ENCODE data around the gene RBFA.
"Not testable (repeated sequence)": the region's sequence is repeated elsewhere in the genome, so short reads cannot be mapped to it uniquely, and the experiment has no call there.

Gene RBFA

DNA sequence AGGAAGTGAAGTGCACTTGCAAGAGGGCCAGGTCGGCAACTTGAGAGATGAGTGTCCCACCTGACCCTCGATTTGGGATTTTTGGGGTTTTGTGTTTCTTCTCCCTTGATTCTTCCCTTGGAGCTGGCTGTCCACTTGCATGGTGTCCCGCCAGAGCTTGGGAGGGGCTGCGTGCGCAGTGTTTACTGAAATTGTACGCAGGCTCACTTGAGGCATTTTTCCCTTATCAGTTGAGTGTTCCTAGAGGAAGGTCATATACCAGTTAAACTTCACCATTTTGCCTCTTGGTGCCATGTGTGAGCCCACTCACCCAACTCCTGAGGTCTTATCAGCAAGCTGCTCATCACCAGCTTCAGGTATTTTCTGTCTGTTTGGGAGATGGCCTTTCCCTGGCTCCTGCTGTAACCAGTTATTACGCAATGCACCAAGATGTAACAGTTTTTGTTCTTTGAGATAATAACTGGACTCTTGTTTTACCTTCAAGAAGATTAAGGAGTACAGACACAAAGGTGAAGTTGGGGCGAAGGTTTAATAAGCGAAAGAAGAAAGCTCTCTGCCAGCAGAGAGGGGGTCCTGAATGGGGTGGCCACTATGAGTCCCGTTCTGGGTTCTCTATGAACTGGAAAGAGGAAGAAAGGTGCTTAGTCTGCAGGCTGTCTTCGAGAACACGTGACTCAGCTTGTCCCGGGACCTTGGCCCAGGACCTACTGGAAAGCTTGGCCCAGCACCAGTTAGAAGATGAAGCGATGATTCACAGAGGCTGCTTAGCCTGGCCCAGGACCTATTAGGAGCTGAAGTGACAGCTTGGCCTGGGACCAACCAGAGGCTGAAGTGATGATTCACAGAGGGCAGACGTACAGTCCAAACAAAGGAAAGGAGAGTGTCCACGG lies 24.3 kb upstream of the RBFA start:
- Histone ChIP-seq H2AFZ (ENCODE audit: low read depth, low read length) (no peak overlapping the region), H3K27me3 (ENCODE audit: insufficient read depth, low read length) (no peaks in the 10 kb centered on the region), H3K9me3 (ENCODE audit: low read length) (peaks cover 23% of the 10 kb centered on the region), H3K4me3 (ENCODE audit: low read length) (no peak overlapping the region), H3K36me3 (ENCODE audit: insufficient read depth, low read length) (no peaks in the 10 kb centered on the region), H3K4me1 (ENCODE audit: insufficient read depth, low read length) (peaks cover 4% of the 10 kb centered on the region)

DNA sequence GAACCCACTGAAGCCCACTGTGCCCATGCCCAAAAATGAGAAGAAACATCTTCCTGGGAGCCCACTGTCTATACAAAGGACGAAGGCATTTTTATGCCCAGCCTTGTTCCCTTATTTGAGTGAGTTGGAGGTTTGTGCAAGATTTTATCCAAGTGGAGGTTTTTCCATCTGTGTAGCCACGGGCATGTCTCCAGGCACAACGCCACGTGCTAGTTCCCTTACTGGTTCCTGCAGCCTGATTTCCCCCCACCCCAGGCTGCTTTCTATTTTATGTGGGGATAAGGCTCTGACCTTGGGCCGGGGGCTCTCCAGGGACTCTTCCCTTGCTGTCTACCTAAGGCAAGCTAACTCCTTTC lies 23.7 kb upstream of the RBFA start:
- Histone ChIP-seq H3K4me3 (ENCODE audit: low read length) (no peak overlapping the region), H3K27me3 (ENCODE audit: insufficient read depth, low read length) (no peaks in the 10 kb centered on the region), H3K9me3 (ENCODE audit: low read length) (peaks cover 23% of the 10 kb centered on the region), H3K4me1 (ENCODE audit: insufficient read depth, low read length) (peaks cover 4% of the 10 kb centered on the region), H2AFZ (ENCODE audit: low read depth, low read length) (no peak overlapping the region), H3K36me3 (ENCODE audit: insufficient read depth, low read length) (no peaks in the 10 kb centered on the region)

DNA sequence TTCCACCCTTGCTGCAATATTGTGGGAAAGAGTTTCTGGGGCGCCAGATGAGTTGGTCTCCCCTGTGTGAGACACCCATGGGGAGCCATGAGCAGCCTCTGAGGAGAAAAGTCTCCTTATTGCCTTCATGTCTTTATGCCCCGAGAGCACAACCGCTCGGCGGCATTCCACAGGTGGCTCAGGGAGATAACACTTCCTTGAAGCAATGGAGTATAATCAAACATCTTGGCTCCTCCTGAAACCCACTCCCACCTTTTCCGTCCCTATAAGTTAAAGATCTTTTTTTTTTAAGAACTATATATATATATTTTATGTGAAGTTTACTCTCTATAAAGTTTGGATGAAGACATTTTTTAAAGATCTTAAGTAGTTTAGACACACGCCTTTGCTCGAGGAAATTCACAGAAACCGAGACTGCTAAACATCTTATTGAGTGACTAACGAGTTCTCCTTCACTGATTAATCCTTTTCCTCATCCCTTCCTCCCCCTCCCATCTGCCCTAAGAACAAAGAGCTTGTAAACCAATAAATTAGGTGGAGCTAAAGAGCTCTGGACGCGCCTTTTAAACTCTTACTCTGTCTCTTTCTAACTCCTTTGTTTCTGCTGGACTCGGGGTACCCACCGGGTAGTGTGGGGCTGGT lies 22.6 kb upstream of the RBFA start:
- H3K4me3 ChIP-seq (ENCODE audit: low read length); H3K4me1 ChIP-seq (ENCODE audit: insufficient read depth, low read length); H3K27me3 ChIP-seq (ENCODE audit: insufficient read depth, low read length); H3K36me3 ChIP-seq (ENCODE audit: insufficient read depth, low read length); H2AFZ ChIP-seq (ENCODE audit: low read depth, low read length): not testable (repeated sequence)
- peaks cover 23% of the 10 kb centered on the region for H3K9me3 ChIP-seq (ENCODE audit: low read length)

DNA sequence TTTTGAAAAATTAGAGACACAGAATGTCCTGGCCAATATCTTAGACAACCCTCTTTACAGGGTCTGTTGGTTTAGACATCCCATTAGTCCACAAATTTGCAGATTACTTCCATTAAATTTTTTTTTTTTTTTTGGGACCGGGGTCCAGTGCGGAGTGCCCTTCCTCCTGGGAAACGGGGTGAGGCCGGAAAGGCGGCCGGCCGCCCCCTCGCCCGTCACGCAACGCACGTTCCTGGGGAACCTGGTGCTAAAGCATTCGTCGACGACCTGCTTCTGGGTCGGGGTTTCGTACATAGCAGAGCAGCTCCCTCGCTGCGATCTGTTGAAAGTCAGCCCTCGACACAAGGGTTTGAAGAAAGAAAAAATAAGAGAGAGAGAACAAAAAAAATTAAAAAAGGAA lies 21.5 kb upstream of the RBFA start:
- Histone ChIP-seq H2AFZ (ENCODE audit: low read depth, low read length) (no peak overlapping the region), H3K27me3 (ENCODE audit: insufficient read depth, low read length) (no peaks in the 10 kb centered on the region), H3K4me3 (ENCODE audit: low read length) (no peak overlapping the region), H3K4me1 (ENCODE audit: insufficient read depth, low read length) (no peaks in the 10 kb centered on the region), H3K9me3 (ENCODE audit: low read length) (peaks cover 23% of the 10 kb centered on the region), H3K36me3 (ENCODE audit: insufficient read depth, low read length) (no peaks in the 10 kb centered on the region)

DNA sequence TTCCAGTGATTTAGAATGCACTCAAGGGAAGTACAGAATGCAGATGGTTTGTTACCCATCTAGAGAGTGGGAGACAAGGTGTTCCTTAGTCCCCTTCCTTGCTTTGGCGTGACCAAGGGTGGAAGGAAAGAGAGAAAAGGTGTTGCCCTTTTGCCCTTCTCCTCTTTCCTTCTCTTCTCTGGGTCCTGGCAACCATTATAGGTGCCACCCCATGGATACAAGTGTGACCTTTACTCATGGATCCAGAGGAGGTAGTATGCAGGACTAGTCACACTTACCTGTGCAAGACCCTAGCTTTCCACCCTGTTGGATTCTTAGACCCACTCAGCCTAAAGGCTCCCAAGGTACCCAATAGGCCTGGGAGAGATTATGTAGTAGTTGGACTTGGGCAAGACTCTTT lies 11.6 kb upstream of the RBFA start:
- no peak overlapping the region for H3K4me3 ChIP-seq (ENCODE audit: low read length)
- H2AFZ ChIP-seq (ENCODE audit: low read depth, low read length), result no peak overlapping the region
- H3K4me1 ChIP-seq (ENCODE audit: insufficient read depth, low read length), result no peaks in the 10 kb centered on the region
- H3K27me3 ChIP-seq (ENCODE audit: insufficient read depth, low read length), result no peaks in the 10 kb centered on the region
- no peaks in the 10 kb centered on the region for H3K36me3 ChIP-seq (ENCODE audit: insufficient read depth, low read length)
- H3K9me3 ChIP-seq (ENCODE audit: low read length), result peaks cover 36% of the 10 kb centered on the region

DNA sequence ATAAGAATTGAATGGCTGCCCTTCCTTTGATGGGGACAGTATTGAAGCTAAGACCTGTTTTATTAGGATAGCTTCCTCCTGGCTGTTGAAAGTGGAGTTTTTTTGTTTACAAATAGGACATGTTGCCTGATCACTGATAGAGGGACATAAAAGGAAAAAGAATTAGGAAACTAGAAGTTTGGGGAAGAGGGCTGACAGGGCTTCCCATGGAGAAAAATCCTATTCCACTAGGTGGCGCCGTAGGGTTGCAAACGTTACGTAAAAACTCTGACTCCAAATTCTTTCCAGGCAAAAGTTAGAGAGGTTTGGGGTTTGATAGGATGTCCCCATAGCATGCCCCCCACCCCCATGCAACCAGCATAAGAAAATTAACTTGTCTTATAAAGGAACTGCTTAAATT lies 11.1 kb upstream of the RBFA start:
- Histone ChIP-seq H3K36me3 (ENCODE audit: insufficient read depth, low read length) (no peaks in the 10 kb centered on the region), H3K4me1 (ENCODE audit: insufficient read depth, low read length) (no peaks in the 10 kb centered on the region), H3K27me3 (ENCODE audit: insufficient read depth, low read length) (no peaks in the 10 kb centered on the region), H3K4me3 (ENCODE audit: low read length) (no peak overlapping the region), H3K9me3 (ENCODE audit: low read length) (peaks cover 36% of the 10 kb centered on the region), H2AFZ (ENCODE audit: low read depth, low read length) (no peak overlapping the region)

DNA sequence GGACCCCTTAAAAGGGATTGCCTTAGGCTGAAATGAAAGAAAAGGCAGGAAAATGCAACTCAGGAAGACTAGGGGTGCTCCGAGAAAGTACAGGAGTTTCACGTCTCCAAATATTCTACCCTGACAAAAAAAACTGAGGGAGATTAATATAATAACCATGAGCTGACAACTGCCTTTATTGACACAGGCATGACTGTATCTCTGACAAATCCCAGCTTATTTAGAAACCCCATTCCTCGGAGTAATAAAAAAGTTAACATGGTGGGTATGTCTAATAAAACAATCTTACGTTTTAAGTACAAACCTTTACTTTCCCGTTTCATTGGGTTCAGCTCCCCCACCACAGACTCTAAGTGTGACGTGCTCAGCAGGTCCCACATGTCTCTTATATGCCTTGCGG lies 7.9 kb upstream of the RBFA start:
- H3K36me3 ChIP-seq (ENCODE audit: insufficient read depth, low read length), result no peaks in the 10 kb centered on the region
- no peaks in the 10 kb centered on the region for H3K27me3 ChIP-seq (ENCODE audit: insufficient read depth, low read length)
- H2AFZ ChIP-seq (ENCODE audit: low read depth, low read length), result no peak overlapping the region
- peaks cover 34% of the 10 kb centered on the region for H3K9me3 ChIP-seq (ENCODE audit: low read length)
- H3K4me3 ChIP-seq (ENCODE audit: low read length), result no peak overlapping the region
- no peaks in the 10 kb centered on the region for H3K4me1 ChIP-seq (ENCODE audit: insufficient read depth, low read length)

DNA sequence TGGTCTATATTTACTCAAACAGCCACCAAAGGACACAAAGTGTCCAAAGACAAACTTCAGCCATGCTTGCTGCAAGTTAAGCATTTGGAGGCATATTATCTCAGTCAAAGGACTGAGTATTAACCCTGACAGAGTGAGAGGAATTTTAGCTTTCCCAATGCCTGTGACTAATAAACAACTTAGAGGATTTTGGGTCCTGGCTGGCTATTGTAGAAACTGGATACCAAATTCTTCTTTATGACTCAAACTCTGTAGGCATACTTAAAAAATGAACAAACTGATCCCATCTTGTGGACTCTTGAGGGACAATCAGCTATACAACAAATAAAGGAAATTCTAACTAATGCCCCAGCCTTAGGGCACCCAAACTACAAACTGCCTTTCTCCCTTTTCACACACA lies 6.5 kb upstream of the RBFA start:
- H2AFZ ChIP-seq (ENCODE audit: low read depth, low read length); H3K27me3 ChIP-seq (ENCODE audit: insufficient read depth, low read length); H3K4me1 ChIP-seq (ENCODE audit: insufficient read depth, low read length); H3K4me3 ChIP-seq (ENCODE audit: low read length); H3K36me3 ChIP-seq (ENCODE audit: insufficient read depth, low read length): not testable (repeated sequence)
- H3K9me3 ChIP-seq (ENCODE audit: low read length), result peaks cover 21% of the 10 kb centered on the region

DNA sequence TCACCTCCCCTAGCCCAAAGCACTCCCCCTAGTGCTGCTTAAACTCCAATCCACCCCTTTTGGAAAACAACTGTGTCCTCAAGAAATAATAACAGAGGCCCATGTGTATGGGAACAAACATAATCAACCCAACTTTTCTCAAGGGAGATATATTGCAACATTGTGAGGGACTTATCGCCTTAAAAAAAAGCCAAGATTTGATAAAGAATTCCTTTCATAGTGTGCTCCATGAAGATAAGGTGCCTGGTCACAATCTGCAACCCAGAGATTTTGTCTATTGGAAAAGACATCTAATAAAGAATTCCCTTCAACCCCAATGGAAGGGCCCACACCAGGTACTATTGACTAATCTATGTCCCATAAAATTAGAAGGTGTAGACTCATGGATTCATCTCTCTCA lies 4.5 kb upstream of the RBFA start:
- H3K9me3 ChIP-seq (ENCODE audit: low read length), result peaks cover 7% of the 10 kb centered on the region
- no peaks in the 10 kb centered on the region for H3K36me3 ChIP-seq (ENCODE audit: insufficient read depth, low read length)
- H2AFZ ChIP-seq (ENCODE audit: low read depth, low read length), result no peak overlapping the region
- H3K4me1 ChIP-seq (ENCODE audit: insufficient read depth, low read length), result peaks cover 6% of the 10 kb centered on the region
- H3K4me3 ChIP-seq (ENCODE audit: low read length), result no peak overlapping the region
- no peaks in the 10 kb centered on the region for H3K27me3 ChIP-seq (ENCODE audit: insufficient read depth, low read length)

DNA sequence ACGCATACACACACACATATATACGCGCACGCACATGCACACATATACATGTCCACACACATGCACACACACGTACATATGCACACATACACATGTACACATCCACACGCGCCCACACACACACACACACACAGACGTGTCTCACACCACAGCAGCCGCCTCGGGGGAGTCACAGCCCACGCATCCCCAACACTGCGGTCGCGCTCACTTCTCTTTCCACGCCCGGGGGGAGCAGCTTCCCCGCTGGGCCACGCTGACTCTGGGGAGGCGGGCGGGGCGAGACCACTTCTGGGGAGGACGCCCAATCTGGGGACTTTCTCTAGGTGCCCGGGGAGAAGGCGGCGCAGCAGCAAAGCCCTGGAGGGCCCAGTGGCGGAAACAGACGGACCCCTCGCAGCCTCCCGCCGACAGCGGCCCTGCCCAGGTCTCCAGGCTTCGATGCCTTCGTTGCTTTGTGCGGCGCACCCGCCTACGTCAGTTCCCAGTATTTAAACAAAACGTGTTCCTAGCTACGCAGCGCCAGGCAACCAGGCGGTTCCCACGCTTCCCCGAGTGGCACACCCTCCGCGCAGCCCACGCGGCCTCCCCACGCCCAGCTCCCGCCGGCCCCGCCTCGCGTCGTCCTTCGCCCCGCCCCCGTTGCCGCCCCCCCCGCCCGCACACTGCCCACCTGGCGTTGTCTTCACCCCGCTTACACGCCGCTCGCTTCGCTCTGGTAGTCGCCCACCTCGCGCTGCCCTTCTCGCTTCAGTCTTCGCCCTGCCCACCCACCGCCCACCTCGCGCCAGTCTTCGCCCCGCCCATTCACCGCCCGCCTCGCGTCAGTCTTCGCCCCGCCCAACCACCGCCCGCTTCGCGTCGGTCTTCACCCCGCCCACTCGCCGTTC lies 810 bp upstream of the RBFA start:
- peaks cover 4% of the 10 kb centered on the region for H3K9me3 ChIP-seq (ENCODE audit: low read length)
- H3K4me3 ChIP-seq (ENCODE audit: low read length), result peak overlapping the region; percentile 85
- H3K27me3 ChIP-seq (ENCODE audit: insufficient read depth, low read length), result no peaks in the 10 kb centered on the region
- H3K36me3 ChIP-seq (ENCODE audit: insufficient read depth, low read length), result peaks cover 9% of the 10 kb centered on the region
- peak overlapping the region; percentile 77 for H2AFZ ChIP-seq (ENCODE audit: low read depth, low read length)
- peaks cover 18% of the 10 kb centered on the region for H3K4me1 ChIP-seq (ENCODE audit: insufficient read depth, low read length)

DNA sequence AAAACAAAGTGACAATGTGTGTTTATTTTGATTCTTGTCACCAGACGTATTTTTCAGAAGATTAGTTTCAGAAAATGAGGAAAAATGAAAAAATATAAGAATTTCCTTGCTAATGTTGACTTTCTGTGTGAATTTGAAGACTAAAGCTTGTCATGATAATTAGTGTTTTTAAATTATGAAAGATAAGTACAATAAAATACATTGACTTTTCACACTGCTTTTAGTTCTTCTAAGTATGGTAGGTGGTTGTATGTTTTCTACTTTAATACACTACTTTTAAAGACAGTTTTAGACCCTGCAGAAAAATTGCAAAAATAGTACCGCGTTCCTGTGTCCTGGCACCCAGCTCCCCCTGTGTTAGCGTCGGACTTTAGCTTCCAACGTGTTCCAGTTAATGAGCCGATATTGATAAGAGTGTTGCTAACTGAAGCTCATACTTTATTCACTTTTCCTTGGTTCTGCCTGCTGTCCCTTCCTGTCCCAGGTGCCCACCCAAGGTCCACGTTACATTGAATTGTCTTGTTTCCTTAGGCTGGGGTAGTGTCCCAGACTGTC lies 695 bp downstream of the RBFA start:
- peaks cover 19% of the 10 kb centered on the region for H3K36me3 ChIP-seq (ENCODE audit: insufficient read depth, low read length)
- peaks cover 2% of the 10 kb centered on the region for H3K9me3 ChIP-seq (ENCODE audit: low read length)
- H3K4me1 ChIP-seq (ENCODE audit: insufficient read depth, low read length), result peaks cover 18% of the 10 kb centered on the region
- peak overlapping the region; percentile 99 for H3K4me3 ChIP-seq (ENCODE audit: low read length)
- H3K27me3 ChIP-seq (ENCODE audit: insufficient read depth, low read length), result no peaks in the 10 kb centered on the region
- peak overlapping the region; percentile 85 for H2AFZ ChIP-seq (ENCODE audit: low read depth, low read length)

DNA sequence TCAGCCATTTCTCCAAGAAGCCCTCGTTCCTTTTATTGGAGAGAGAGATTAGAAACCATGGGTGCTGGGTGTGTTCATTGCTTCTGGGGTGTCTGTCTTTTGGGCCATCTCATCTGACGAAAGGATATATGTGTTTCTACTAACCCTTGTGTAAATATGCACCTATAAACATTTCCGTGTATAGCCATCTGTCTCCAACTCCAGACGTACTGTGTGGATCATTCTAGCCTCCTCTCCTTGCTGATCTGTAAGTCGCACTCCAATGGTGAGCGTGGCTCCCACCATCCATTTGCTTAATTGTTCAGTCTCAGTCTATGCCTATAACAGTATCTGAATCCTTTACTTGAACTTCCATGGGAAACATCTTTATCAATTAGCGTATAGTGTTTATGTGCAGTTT lies 1.8 kb downstream of the RBFA start:
- H3K4me3 ChIP-seq (ENCODE audit: low read length), result peak overlapping the region; percentile 99
- H3K27me3 ChIP-seq (ENCODE audit: insufficient read depth, low read length), result no peaks in the 10 kb centered on the region
- no peaks in the 10 kb centered on the region for H3K9me3 ChIP-seq (ENCODE audit: low read length)
- H3K4me1 ChIP-seq (ENCODE audit: insufficient read depth, low read length), result peaks cover 18% of the 10 kb centered on the region
- peaks cover 25% of the 10 kb centered on the region for H3K36me3 ChIP-seq (ENCODE audit: insufficient read depth, low read length)
- H2AFZ ChIP-seq (ENCODE audit: low read depth, low read length), result no peak overlapping the region

DNA sequence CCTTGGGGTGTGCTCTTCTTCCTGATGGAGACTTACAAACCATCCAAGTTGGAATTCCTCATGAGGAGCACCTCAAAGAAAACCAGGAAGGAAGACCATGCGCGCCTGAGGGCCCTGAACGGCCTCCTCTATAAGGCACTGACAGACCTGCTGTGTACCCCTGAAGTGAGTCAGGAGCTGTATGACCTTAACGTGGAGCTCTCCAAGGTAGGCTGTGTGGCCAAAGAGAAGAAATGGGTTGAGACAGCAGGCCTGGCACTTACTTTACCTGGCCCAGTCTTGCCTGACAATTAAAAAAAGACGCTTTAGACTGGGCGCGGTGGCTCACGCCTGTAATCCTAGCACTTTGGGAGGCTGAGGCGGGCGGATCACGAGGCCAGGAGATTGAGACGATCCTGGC lies 3.1 kb downstream of the RBFA start:
- H3K27me3 ChIP-seq (ENCODE audit: insufficient read depth, low read length), result no peaks in the 10 kb centered on the region

More for the DNA sequence above, 3.1 kb downstream of the RBFA start:
- Histone ChIP-seq H3K9me3 (ENCODE audit: low read length) (no peaks in the 10 kb centered on the region), H3K4me3 (ENCODE audit: low read length) (no peak overlapping the region), H2AFZ (ENCODE audit: low read depth, low read length) (no peak overlapping the region), H3K36me3 (ENCODE audit: insufficient read depth, low read length) (peaks cover 29% of the 10 kb centered on the region), H3K4me1 (ENCODE audit: insufficient read depth, low read length) (peaks cover 18% of the 10 kb centered on the region)
